Calu3 (cell line): ENCODE measurements around the gene TICAM1. TPM values are rescaled to one million over a fixed set of nuclear protein-coding genes. Genes with fewer than 3 reads are reported as not detected.
A peak's percentile ranks its signal among the peaks of the same experiment; 100 is the strongest.
"Not testable (repeated sequence)": the region's sequence is repeated elsewhere in the genome, so short reads cannot be mapped to it uniquely, and the experiment has no call there.

ENCODE experiments used
- BruUV-seq: library from RNA; stranded (reverse); fragments of 400-500 nt; replicated peaks from 2 replicates; lab custom pipeline; 2021; lab: Mats Ljungman, UMichigan
- CTCF ChIA-PET: fragments of 300-600 bp; sonication (Branson Sonifier 250); formaldehyde crosslinking; loops from one replicate; lab custom pipeline; 2022; ENCODE audit warnings: antibody characterized with exemption; lab: Charles Lee
- DNase-seq: peaks from one replicate; pipeline ENCODE4 v3.0.0; 2022
- H3K27ac Mint-ChIP-seq: one replicate; pipeline ENCODE4 v1.8.0; 2022; ENCODE audit warnings: mixed read lengths; ENCODE audit not compliant: unreplicated experiment
- H3K27me3 Mint-ChIP-seq: one replicate; pipeline ENCODE4 v1.8.0; 2022; ENCODE audit warnings: mixed read lengths; ENCODE audit not compliant: unreplicated experiment
- H3K36me3 Mint-ChIP-seq: one replicate; pipeline ENCODE4 v1.8.0; 2022; ENCODE audit warnings: mild to moderate bottlenecking, moderate library complexity, mixed read lengths; ENCODE audit not compliant: insufficient read depth, unreplicated experiment
- H3K4me1 Mint-ChIP-seq: one replicate; pipeline ENCODE4 v1.8.0; 2022; ENCODE audit warnings: mild to moderate bottlenecking, low read depth, mixed read lengths; ENCODE audit not compliant: unreplicated experiment
- H3K4me3 Mint-ChIP-seq: one replicate; pipeline ENCODE4 v1.8.0; 2022; ENCODE audit warnings: mild to moderate bottlenecking, low read depth, moderate library complexity, mixed read lengths; ENCODE audit not compliant: unreplicated experiment
- H3K9me3 Mint-ChIP-seq: one replicate; pipeline ENCODE4 v1.8.0; 2022; ENCODE audit warnings: low read depth, mixed read lengths; ENCODE audit not compliant: unreplicated experiment
- intact Hi-C: fragments of 100-400 bp; cut with micrococcal nuclease; formaldehyde crosslinking; loops from one replicate; pipeline ENCODE4 v1.10.0; 2022; ENCODE audit not compliant: unreplicated experiment
- total RNA-seq: library from RNA; stranded (reverse); gene quantifications from 2 replicates; pipeline ENCODE4 v1.2.3, GENCODE V29; 2022
- TF ChIP-seq, protein P1 (sequence below): fragments of 200-600 bp; IDR thresholded peaks from one replicate; pipeline ENCODE4 v1.8.0; 2022; ENCODE audit warnings: antibody characterized with exemption; ENCODE audit not compliant: unreplicated experiment

TICAM1 gene
- total RNA-seq, 1 experiment from 2014 or later = 13.5 TPM

GRCh38 chr19:4792019-4792865, 39.3 kb downstream of the TICAM1 start:
- Mint-ChIP-seq H3K36me3 (peaks cover 38% of the 10 kb centered on the region), H3K4me3 (peak overlapping the region; percentile 77)
- H3K27ac Mint-ChIP-seq, DNase-seq, H3K9me3 Mint-ChIP-seq, H3K27me3 Mint-ChIP-seq, H3K4me1 Mint-ChIP-seq, BruUV-seq, intact Hi-C loops: not testable (repeated sequence)
- CTCF ChIA-PET = interaction anchor here (0.6 to 1.7 kb wide), 4 partner anchors 9 to 91 kb away, joined by 4 to 9 read pairs (median 8); no protein-coding TSS in a partner anchor

DNA sequence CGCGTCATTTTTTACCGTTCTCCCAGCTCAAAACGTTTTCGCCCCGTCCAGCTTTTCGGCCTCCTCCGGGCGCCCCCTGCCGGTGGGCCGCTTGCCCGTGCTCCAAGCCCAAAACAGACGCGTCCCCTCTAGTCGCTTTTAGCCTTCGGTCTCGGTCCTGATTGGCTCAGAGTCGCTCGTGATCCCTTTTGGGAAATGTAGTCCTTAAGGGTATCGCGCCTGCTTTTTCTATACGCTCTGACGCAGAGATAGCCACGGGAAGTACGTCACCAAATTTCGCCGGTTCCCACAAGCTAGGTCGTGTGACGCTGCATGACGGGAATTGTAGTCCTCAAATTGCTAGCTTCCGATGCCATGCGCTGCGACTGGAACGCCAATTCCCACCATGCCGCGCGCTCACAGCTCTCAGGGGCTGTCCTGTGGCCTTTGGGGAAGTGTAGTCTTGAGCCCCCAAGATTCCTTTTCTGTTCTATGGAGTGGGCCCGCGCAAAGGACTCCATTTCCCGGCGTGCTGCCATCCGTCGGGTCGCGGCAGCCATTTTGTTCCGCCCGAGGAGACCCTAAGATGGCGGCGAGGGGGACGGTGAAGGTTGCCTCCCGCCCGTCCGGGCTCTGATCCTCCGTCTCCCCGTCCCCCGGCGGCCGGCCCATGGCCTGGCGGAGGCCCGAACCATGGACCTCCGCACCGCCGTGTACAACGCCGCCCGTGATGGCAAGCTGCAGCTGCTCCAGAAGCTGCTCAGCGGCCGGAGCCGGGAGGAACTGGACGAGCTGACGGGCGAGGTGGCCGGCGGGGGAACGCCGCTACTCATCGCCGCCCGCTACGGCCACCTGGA, 40.1 kb downstream of the TICAM1 start, which contains the start of gene FEM1A:
Gene FEM1A, plus strand, starts transcription at position 552 of the 836 bp plus-strand sequence. Its CDS starts 121 bp downstream, at position 673.
- H3K36me3 Mint-ChIP-seq = peaks cover 34% of the 10 kb centered on the region
- no peaks in the 10 kb centered on the region for H3K9me3 Mint-ChIP-seq
- peak within 1 kb of the TSS; percentile 76 for H3K27ac Mint-ChIP-seq
- H3K27me3 Mint-ChIP-seq = peaks cover 1% of the 10 kb centered on the region
- peak; percentile 95 for DNase-seq
- intact Hi-C loops = no loop called here
- no TSS peak for BruUV-seq
- peak within 1 kb of the TSS; percentile 77 for H3K4me3 Mint-ChIP-seq
- no peaks in the 10 kb centered on the region for H3K4me1 Mint-ChIP-seq
- TF ChIP-seq, protein P1, sequence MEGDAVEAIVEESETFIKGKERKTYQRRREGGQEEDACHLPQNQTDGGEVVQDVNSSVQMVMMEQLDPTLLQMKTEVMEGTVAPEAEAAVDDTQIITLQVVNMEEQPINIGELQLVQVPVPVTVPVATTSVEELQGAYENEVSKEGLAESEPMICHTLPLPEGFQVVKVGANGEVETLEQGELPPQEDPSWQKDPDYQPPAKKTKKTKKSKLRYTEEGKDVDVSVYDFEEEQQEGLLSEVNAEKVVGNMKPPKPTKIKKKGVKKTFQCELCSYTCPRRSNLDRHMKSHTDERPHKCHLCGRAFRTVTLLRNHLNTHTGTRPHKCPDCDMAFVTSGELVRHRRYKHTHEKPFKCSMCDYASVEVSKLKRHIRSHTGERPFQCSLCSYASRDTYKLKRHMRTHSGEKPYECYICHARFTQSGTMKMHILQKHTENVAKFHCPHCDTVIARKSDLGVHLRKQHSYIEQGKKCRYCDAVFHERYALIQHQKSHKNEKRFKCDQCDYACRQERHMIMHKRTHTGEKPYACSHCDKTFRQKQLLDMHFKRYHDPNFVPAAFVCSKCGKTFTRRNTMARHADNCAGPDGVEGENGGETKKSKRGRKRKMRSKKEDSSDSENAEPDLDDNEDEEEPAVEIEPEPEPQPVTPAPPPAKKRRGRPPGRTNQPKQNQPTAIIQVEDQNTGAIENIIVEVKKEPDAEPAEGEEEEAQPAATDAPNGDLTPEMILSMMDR = peak; percentile 82
- CTCF ChIA-PET = interaction anchor here (0.6 to 2.1 kb wide), 19 partner anchors 9 to 386 kb away, joined by 3 to 32 read pairs (median 4); partner anchors contain the start of gene ARRDC5

GRCh38 chr19:4786412-4787016, 45.0 kb downstream of the TICAM1 start:
- H3K4me1 Mint-ChIP-seq, H3K27ac Mint-ChIP-seq, H3K36me3 Mint-ChIP-seq, intact Hi-C loops, BruUV-seq, H3K4me3 Mint-ChIP-seq, CTCF ChIA-PET, DNase-seq, H3K9me3 Mint-ChIP-seq: not testable (repeated sequence)
- H3K27me3 Mint-ChIP-seq = peaks cover 26% of the 10 kb centered on the region

- CTCF ChIA-PET = interaction anchor here (0.7 kb wide), 1 partner anchor 398 kb away, joined by 4 read pairs; no protein-coding TSS in a partner anchor
- no peaks in the 10 kb centered on the region for H3K4me1 Mint-ChIP-seq
- TF ChIP-seq, protein P1 = no peak
- no peak for DNase-seq
- no peak overlapping the region for H3K27ac Mint-ChIP-seq
- no peaks in the 10 kb centered on the region for H3K36me3 Mint-ChIP-seq
- H3K9me3 Mint-ChIP-seq = no peaks in the 10 kb centered on the region
- no peak overlapping the region for H3K4me3 Mint-ChIP-seq
- peaks cover 44% of the 10 kb centered on the region for H3K27me3 Mint-ChIP-seq
- intact Hi-C loops = no loop called here
- no TSS peak for BruUV-seq
Observed at GRCh38 chr19:4781801-4782200, 49.7 kb downstream of the TICAM1 start.
